DMS79 treated with DMSO at 0.1 percent for 48 hours (cell line): Measurements from ENCODE around the gene CDT1.

ENCODE experiments used
- DNase-seq: peaks from one replicate; lab custom pipeline; 2025; lab: John Stamatoyannopoulos, UW

Gene CDT1

GRCh38 chr16:88803264-88803987, at the start of gene CDT1:
Gene CDT1 (plus strand): TSS chr16:88803789. CDS start chr16:88803832, 43 bp downstream.
- peak; percentile 31 for DNase-seq

GRCh38 chr16:88754109-88754911, 49.3 kb upstream of the CDT1 start:
- DNase-seq: no peak

- DNase-seq: no peak
Observed at GRCh38 chr16:88754912-88755744, 48.5 kb upstream of the CDT1 start.

- DNase-seq: no peak
Observed at GRCh38 chr16:88755745-88756443, 47.7 kb upstream of the CDT1 start.

- no peak for DNase-seq
Observed at GRCh38 chr16:88758227-88758943, 45.2 kb upstream of the CDT1 start.

- no peak for DNase-seq
Observed at GRCh38 chr16:88758944-88759244, 44.7 kb upstream of the CDT1 start.

GRCh38 chr16:88759245-88759975, 44.2 kb upstream of the CDT1 start:
- DNase-seq: no peak

GRCh38 chr16:88759976-88760350, 43.6 kb upstream of the CDT1 start:
- no peak for DNase-seq

GRCh38 chr16:88760424-88761142, 43.0 kb upstream of the CDT1 start:
- peak; percentile 5 for DNase-seq

- DNase-seq: no peak
Observed at GRCh38 chr16:88761143-88761534, 42.5 kb upstream of the CDT1 start.

- DNase-seq: no peak
Observed at GRCh38 chr16:88761830-88762229, 41.8 kb upstream of the CDT1 start.

GRCh38 chr16:88762258-88762870, 41.2 kb upstream of the CDT1 start:
- DNase-seq: no peak

GRCh38 chr16:88762941-88763340, 40.6 kb upstream of the CDT1 start:
- no peak for DNase-seq

GRCh38 chr16:88763502-88764053, 40.0 kb upstream of the CDT1 start:
- DNase-seq: no peak

GRCh38 chr16:88764080-88764479, 39.5 kb upstream of the CDT1 start:
- no peak for DNase-seq

- DNase-seq: no peak
Observed at GRCh38 chr16:88764913-88765349, 38.7 kb upstream of the CDT1 start.

GRCh38 chr16:88766975-88767374, 36.6 kb upstream of the CDT1 start:
- DNase-seq: no peak

GRCh38 chr16:88767546-88768070, 36.0 kb upstream of the CDT1 start:
- DNase-seq: no peak
